ENCODE results near the gene TAF4. TPM values are rescaled to one million over a fixed set of nuclear protein-coding genes. Genes with fewer than 3 reads are reported as not detected.

The TAF4 gene
- total and polyA plus RNA-seq, 2 donors (not counting 3 experiments of a cell fraction or from before 2014, with no cell fraction given) = 6.1 to 19.5 TPM

GRCh38 chr20:62059920-62060630 lies 5.6 kb downstream of the TAF4 start:
- Histone ChIP-seq H3K4me1 (ENCODE audit: control insufficient read depth, extremely low read depth, insufficient read depth, low read length) (peaks cover 7% of the 10 kb centered on the region), H3K4me2 (ENCODE audit: insufficient read depth, low read length) (no peak overlapping the region), H3K9me3 (replicated peaks; ENCODE audit: control insufficient read depth, insufficient read depth, low read length) (no peaks in the 10 kb centered on the region), H3K4me3 (replicated peaks in 1 of 3; ENCODE audit: insufficient read depth in 1 of 3, low read depth in 1 of 3, low read length in 3 of 3) (no peak overlapping the region), H3K9me1 (replicated peaks; ENCODE audit: control insufficient read depth, extremely low read depth, insufficient read depth, low read length) (no peaks in the 10 kb centered on the region), H3K27ac (ENCODE audit: insufficient read depth, low read depth, low read length) (no peak overlapping the region), H4K20me1 (replicated peaks; ENCODE audit: control insufficient read depth, extremely low read depth, insufficient read depth, low read length) (no peaks in the 10 kb centered on the region), H3K9ac (replicated peaks; ENCODE audit: extremely low read depth, insufficient read depth, low read length) (no peak overlapping the region), H2AFZ (ENCODE audit: low read depth, low read length) (no peak overlapping the region), H3K79me2 (ENCODE audit: control insufficient read depth, insufficient read depth, low read length) (peaks cover 76% of the 10 kb centered on the region), H3K27me3 (ENCODE audit: control insufficient read depth in 2 of 2, insufficient read depth in 2 of 2, low read length in 2 of 2) (no peaks in the 10 kb centered on the region), H3K36me3 (ENCODE audit: control insufficient read depth in 2 of 2, extremely low read depth in 1 of 2, insufficient read depth in 2 of 2, low read length in 2 of 2) (no peaks in the 10 kb centered on the region)
- ChIA-PET POLR2A (no interaction called here), CTCF (interaction anchor here (1.2 to 1.3 kb wide), 2 partner anchors 34 to 49 kb away, joined by 4 to 5 read pairs; no protein-coding TSS in a partner anchor)
- no peak for FAIRE-seq
- no TSS peak for BruUV-seq (replicated peaks)
- dilution Hi-C loops (cut with MboI; ENCODE audit: extremely low pct_ligation_motif_present, low sequenced_read_pairs) (no loop called here), intact Hi-C loops (cut with micrococcal nuclease) (loop anchor here (5.0 kb wide), 2 partner anchors 33 to 48 kb away; no protein-coding TSS in a partner anchor)
- no peak for DNase-seq (ENCODE audit: low read depth, low spot score)
- no peak for TF ChIP-seq MAX (IDR thresholded peaks at IDR 0.05; ENCODE audit: insufficient read depth, insufficient read length)
- TF ChIP-seq EZH2 (IDR thresholded peaks at IDR 0.05; ENCODE audit: borderline replicate concordance, low read depth, low read length, severe bottlenecking) = no peak
- TF ChIP-seq GATA2 (IDR thresholded peaks at IDR 0.05; ENCODE audit: insufficient read depth, insufficient read length, low read depth, low read length) = no peak
- TF ChIP-seq POLR2A (IDR thresholded peaks at IDR 0.05; ENCODE audit: low read depth, low read length) = no peak
- no peak for TF ChIP-seq JUN (IDR thresholded peaks at IDR 0.05; ENCODE audit: borderline replicate concordance, insufficient read depth, insufficient read length, low read depth)
- TF ChIP-seq MYC (IDR thresholded peaks at IDR 0.05; ENCODE audit: low read depth, low read length) = no peak
- TF ChIP-seq POLR2AphosphoS5 (IDR thresholded peaks at IDR 0.05; ENCODE audit: insufficient read depth, low read depth, low read length) = no peak
- TF ChIP-seq FOS (IDR thresholded peaks at IDR 0.05; ENCODE audit: borderline replicate concordance, insufficient read depth, low read length) = no peak
- TF ChIP-seq CTCF (IDR thresholded peaks at IDR 0.05; ENCODE audit: extremely low read depth in 1 of 2, insufficient read depth in 1 of 2, low read depth in 1 of 2, low read length in 2 of 2) = no peak

Measured in endothelial cell of umbilical vein (primary cell).